GM19240 (cell line): ENCODE results near the gene PHTF2.
"Not testable (repeated sequence)": the region's sequence is repeated elsewhere in the genome, so short reads cannot be mapped to it uniquely, and the experiment has no call there.

Experiments used
- DNase-seq: peaks from one replicate; pipeline ENCODE4 v3.0.0; 2011; ENCODE audit warnings: low spot score; ENCODE audit not compliant: insufficient read length

The PHTF2 gene

DNA sequence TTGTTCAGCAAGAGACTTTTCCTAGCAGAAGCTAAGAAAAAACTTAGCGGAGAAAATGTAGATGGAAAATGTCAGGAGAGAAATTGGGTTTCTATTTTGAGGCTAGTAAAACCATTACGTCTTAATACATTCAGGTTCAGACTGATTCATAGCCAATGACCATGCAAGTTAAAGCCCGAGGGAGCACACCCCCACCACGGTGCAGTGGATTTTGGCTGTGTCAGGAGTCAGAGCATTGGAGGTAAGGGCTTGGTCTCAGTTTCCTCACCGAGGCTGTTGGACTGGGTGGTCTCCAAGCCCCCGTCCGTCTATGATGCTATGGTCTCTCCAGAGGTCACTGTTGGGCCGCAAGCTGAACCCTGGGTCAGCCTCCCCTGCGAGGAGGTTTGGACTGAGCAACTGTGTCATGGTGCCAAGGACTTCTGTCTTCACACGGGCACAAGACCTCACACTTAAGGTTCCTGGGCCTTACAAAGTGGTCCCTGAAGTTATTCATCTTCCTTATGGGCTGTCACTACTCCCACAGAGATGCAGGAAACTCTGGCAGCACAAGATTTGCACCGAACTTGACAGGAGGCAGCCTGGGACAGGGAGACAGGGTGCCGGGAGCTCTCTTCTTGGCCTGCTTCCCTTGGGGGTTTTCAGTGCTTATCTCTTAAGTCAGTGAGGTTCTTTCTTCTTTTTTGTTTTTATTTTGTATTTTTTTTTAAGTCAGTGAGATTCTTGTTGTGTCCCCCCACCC is 186.8 kb downstream of the PHTF2 start:
- no peak for DNase-seq

DNA sequence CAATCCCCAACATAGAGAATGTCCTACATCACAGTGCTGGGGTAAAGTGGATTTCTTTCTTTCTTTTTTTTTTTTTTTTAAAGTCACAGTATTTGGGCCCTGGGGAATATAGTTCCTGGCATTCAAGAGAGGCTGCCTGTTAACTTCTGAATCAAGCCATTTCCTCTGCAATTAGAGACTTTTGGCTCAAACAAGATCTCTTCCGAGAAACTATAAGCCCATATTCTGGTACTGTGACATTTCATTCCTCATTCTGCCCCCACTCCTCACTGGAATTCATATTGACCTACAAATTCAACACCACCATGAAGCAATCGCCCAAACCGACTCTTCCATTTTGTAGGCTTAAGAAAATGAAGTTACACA is 187.4 kb downstream of the PHTF2 start:
- no peak for DNase-seq

DNA sequence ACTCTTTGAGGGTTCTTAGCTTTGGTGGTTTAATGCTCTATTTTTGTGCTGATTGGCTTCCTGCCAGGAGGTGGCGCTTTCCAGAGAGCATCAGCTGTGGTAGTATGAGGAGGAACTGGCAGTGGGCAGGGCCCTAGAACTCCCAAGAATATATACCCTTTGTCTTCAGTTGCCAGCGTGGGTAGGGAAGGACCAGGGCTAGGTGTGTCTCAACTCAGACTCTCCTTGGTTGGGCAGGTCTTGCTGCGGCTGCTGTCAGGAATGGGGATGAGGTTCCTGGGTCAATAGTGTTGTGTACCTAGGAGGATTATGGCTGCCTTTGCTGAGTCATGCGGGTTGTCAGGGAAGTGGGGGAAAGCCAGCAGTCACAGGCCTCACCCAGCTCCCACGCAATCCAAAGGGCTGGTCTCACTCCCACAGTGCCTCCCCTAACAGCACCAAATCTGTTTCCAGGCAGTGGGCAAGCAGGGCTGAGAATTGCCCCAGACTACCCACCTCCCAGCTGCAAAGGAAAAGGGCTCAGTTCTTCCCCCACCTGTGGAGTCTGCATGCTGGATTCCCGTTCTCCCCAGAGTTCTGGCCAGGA is 191.5 kb downstream of the PHTF2 start:
- no peak for DNase-seq

DNA sequence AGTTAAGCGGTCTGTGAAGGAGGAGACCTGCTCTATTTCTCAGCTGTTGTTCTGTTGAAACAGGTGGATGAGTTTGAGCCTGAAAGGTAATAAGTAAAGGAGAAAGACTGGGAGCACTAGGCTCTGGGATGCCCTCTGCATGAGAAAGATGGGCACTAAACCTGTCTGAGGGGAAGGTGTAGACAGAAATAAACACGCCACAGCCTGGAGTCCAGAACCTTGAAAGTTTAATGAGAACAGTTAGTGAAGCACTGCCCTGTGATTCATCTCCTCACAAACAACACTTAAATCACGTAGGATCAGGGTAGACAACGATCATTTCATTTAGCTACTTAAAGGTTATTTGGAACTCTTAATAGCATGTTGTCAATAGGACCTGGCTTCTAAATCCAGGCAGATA is 193.1 kb downstream of the PHTF2 start:
- no peak for DNase-seq

DNA sequence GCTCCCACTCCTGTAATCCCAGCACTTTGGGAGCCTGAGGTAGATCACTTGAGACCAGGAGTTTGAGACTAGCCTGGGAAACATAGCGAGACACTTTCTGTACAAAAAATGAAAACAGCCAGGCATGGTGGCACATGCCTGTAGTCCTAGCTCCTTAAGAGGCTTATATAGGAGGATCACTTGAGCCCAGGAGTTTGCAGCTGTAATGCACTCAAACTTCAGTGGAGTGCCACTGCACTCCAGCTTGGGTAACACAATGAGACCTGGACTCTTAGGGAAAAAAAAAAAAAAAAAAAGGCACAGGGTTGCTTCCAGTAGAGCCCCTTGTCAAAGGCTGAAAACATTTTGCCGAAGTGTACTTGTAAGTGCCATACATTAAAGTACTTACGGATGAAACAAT is 195.3 kb downstream of the PHTF2 start:
- DNase-seq, result no peak

DNA sequence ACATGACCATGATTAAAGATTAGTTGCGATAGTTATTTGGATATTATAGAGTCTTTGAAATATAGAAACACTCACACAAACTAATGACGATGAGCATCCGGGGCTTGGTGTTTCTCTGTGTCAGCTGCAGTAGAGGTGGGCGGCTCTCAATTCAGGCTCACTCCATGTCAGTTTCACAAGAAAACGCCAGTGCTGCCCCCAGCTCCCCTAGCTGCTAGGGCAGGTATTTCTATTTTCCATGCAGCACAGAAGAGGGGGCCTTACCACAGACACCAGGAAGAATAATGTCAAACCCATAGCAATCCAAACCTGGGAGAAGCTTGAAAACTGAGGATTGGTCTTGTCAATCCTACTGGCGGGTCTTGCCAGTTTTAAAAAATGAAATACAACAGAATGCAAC is 197.1 kb downstream of the PHTF2 start:
- DNase-seq, result no peak

DNA sequence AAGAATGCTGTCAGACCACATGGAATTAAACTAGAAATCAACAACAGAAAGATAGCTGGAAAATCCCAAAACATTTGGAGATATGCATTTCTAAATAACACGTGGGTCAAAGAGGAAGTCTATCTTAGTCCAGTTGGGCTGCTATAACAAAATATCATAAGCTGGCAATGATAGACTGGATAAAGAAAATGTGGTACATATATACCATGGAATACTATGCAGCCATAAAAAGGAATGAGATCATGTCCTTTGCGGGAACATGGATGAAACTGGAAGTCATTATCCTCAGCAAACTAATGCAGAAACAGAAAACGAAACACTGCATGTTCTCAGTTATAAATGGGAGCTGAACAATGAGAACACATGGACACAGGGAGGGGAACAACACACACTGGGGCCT is 200.6 kb downstream of the PHTF2 start:
- DNase-seq, result not testable (repeated sequence)

DNA sequence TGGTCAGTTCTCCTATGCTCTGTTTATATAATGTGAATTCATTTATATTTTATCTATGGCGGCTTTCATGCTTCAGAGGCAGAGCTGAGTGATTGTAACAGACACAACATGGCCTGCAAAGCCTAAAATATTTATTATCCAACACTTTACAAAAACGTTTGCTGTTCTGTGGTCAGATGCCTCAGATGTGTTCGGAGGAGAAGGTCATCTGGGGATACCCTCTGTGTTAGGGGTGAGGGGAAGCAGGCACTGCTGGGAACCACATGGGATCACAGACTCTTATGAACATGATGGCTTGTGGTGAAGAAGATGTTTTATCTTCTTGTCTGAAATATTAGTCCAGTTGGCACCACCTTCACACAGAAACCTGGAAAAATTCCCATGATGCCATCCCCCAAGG is 203.4 kb downstream of the PHTF2 start:
- DNase-seq, result no peak

DNA sequence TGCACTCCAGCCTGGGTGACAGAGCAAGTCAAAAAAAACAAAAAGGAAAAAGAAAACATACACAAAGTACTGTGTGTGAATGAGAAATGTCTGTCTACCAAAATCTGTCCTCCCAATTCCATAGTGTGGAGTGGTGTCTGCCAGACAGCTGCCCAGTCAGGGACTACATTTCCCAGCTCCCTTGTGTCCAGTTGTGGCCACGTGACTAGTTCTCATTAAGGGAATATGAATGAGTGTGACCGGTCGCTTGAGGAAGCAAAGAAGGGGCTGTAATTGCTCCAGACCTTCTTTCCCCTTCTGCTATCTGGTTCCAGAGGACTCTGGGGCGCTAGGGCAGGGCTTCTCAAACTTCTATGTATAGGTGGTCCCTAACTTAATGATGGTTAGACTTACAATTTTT is 204.1 kb downstream of the PHTF2 start:
- DNase-seq, result no peak

DNA sequence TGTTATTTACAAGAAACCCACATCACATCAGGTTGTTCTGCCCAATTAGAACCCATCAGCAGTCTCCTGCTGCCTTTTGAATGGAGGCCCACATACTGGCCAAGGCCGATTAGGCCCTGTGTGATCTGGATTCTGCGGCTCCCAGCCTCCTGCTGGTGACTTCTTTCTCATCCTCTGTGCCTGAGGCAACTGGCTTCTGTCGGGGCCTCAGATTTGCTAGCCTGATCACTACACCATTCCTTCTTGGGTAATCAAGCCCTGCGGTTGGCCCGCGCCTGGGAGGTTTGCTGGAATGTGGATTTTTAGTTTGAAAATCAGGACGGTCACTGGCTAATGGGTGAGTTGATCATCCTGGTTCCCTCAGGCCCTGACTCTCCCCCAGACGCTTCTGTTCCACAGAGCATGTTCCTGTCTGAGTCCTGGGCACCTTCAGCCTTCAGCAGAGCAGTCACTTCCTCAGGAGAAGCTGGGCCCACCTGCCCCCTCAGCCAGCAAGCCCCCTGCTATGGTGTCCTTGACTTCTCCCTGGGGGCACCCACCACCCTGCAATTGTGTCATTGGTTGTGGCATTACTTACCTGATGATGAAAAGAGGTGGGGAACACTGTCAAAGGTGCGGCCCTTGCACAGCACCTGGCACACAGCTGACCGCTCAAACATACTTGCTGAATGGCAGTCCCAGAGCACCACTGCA is 207.6 kb downstream of the PHTF2 start:
- no peak for DNase-seq
